H4 (cell line): Measurements from ENCODE around the gene NPPC. TPM values are rescaled to one million over a fixed set of nuclear protein-coding genes. Genes with fewer than 3 reads are reported as not detected.
"Not testable (repeated sequence)": the region's sequence is repeated elsewhere in the genome, so short reads cannot be mapped to it uniquely, and the experiment has no call there.

Experiments used
- DNase-seq: peaks from one replicate; pipeline ENCODE4 v3.0.0-alpha.2; 2015; ENCODE audit warnings: low spot score
- total RNA-seq: library from RNA; depleted of rRNA; stranded (reverse); fragments of >200 nt; shearing (Covaris generic); gene quantifications from 2 replicates; pipeline ENCODE4 v1.2.3, GENCODE V29; 2014; rRNA removed

NPPC gene, protein sequence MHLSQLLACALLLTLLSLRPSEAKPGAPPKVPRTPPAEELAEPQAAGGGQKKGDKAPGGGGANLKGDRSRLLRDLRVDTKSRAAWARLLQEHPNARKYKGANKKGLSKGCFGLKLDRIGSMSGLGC
- total RNA-seq: not detected in 2 replicates

DNA sequence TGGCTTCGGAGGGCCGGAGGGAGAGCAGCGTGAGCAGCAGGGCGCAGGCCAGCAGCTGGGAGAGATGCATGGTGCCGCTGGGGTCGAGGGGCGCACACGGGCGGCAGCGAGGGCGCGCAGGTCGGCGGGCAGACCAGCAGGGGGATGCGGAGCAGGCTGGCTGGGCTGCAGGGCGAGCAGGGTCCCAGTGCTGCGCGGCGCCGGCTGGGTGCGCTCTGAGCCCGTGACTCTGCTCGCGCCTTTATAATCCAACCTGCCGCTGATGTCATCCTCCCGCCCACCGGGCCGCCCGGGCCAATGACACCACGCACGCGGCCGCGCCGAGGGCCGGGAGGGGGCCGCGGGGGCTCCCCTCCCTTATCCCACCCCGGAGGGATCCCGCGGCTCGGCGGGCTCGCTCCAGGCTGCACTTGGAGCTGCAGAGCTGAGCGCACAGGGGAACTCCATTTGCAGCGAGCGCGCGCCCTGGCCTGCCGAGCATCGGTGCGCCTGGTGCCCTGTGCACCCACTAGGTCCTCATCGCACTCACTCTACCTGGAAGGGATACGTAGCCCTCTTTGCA lies at the start of gene NPPC:
NPPC (minus strand) TSS at position 217 of the 562 bp plus-strand sequence; CDS start at position 70, 147 bp downstream.
- no peak for DNase-seq

DNA sequence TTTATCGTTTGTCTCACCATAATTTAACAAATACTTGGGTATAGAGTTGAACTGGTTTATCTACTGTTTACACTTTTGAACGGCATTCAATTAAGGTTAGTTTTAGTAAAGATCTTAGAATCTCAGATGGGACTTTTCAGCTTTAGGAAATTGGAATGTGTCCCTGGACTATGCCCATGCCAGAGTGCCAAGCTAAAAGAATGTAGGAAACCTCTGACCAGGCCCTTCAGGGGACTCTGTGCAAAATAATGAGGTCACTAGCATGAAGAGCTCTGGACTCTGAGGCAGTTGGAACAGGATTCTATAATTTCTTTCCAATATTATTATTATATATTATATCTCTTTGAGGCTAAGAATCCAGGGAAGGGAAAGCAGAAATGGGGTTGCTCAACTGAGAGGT lies 48.8 kb upstream of the NPPC start:
- DNase-seq: no peak

DNA sequence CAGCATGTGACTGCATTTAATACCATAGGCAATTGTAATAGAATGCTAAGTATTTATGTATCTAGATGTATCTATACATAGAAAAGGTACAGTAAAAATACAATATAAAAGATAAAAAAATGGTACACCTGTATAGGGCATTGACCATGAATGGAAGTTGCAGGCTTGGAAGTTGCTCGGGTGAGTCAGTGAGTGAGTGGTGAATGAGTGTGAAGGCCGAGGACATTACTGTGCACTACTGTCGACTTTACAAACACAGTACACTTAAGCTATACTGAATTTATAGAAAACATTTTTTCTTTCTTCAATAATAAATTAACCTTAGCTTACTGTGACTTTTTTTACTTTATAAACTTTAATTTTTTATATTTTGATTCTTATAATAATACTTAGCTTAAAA lies 44.3 kb upstream of the NPPC start:
- no peak for DNase-seq

DNA sequence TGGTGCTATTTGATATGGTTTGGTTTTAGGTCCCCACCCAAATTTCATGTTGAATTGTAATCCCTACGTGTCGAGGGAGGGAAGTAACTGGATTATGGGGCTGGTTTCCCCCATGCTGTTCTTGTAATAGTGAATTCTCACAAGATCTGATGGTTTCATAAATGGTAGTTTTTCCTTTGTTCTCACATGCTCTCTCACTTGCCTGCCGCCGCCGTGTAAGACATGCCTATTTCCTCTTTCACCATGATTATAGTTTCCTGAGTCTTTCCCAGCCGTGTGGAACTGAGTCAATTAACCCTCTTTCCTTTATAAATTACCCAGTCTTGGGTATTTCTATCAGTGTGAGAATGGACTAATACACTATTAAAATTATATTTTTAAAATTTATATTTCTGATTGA lies 42.6 kb upstream of the NPPC start:
- no peak for DNase-seq

DNA sequence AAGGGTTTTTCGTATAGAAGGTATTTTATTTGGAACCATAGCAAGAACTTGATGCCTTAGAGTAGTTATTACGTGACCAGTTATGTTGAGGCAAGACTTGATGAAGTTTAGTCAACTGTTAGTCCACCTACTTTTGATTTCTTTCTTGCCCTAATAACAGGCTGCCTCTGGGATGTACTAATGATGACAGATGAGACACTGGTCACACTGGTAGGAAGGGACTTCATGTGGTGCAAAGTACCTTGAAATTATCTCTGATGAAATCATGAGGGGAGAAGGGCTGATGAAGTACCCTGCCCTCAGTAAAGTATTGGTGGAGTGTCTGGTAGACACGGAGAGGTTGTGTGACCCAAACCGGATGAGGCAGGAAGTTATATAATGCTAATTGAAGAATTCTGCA lies 40.7 kb upstream of the NPPC start:
- no peak for DNase-seq

DNA sequence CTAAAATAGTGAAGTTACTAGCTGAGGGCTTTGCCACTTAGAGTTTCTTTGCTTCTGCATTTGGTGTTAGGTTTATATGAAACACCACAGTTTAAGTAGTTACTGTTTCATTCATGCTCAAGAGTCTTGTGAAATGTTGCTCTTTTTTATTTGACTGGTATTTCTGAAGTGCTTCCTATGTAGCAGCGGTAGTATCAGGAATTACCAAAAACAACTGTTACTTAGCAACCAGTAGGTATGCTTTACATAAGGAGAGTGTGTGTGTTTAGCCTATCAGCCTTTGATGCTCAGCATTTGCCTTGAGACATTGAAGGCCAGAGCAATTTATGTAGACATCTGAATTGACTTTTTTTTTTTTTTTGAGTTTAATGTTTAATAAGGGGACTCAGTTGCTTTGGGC lies 38.9 kb upstream of the NPPC start:
- no peak for DNase-seq

DNA sequence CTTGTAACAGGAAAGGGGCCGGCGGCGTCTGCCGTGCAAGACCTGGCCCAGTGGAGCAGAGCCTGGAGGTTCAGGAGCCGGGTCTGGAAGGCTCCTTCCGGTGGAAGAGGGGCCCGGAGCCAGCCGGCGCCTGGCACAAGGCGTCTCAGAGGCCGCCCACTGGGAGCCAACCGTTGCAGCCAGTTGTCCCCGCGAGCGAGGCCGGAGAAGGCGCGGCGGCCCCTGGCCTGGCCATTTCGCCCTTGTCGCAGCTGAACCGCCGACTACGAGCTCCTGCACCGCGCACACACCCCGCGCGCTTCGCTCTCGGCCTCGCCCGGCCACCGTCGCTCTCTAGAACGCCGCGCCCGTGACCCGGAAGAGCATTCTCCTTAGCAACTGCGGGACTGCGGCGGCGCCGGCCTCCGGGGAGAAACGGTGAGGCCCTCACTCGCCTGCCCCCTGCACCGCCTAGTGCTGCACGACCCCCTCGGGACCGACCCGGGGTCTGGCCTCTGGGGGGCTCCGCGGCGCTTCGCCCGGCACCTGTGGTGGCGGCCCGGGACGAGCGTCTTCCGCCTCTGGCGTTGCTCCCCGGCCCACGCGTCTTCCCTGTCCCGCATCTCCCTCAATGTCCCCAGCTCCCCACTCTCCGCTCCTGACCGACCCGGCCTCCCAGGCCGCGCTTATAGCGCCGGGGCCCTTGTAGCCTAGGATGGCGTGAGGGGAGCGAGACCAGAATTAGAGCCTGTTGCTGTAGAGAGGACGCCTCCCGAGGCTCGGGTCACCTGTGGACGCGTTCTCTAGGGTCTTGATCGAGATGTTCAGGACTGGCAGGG lies 35.4 kb upstream of the NPPC start, which contains the start of gene DIS3L2:
DIS3L2 (plus strand) TSS at position 365 of the 818 bp plus-strand sequence. CDS start 53,215 bp downstream, outside the sequence.
- DNase-seq: peak; percentile 74

DNA sequence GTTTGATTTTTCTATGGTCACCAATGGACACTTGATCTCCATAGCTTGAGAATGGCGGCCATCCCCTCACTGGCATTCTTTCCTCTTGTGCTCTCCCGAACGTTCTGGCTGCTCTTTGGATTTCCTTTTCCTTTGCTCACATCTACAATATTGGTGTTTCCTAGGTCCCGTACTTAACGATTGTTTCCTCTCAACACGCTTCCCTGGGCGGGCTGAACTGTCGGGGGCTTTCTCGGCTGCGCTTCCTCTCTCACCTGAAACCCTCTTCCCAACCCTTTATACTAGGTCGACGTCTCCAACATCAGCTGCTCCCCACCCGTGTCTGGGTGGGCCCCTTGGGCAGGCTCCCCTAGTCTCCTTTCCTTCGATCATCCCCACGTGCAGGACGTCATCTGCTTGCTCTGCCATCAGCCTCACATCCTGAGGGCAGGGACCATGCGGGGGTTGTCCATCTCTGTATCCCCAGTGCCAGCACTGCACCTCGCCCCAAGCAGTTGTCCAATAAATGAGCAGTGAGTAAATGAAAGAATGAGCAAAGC lies 34.7 kb upstream of the NPPC start:
- no peak for DNase-seq

DNA sequence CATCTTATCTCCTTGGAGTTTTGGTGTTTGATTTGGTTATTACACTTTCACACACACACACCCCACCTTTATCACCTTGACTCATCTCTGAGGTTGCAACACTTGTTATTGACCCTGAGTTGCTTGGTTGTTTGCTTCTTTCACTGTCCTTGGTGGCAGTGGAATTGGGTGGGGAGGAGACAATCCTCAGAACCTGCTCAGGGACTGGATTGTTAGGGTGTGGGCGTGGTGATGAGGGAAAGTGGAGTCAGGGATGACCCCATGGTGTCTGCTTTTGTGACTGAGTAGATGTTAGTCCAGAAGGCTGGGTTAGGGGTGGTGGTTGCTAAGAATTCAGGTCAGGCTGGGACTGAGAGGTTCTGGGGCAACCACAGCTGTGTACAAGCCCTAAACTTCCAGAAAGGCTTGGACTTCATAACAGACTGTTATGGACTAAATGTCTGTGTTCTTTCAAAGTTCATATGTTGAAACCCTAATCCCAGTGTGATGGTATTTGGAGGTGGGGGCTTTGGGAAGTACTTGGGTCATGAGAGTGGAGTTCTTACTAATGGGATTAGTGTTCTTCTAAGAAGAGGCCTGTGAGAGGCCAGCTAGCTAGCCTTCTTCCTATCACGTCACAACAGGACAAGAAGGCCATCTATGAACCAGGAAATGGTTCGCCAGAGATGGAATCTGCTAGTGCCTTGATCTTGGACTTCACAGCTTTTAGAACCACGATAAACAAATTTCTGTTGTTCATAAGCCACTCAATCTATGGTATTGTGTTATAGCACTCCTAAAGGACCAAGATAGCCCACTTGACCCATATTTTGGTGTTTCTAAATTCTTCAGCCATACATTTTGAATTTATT lies 31.9 kb upstream of the NPPC start:
- no peak for DNase-seq

DNA sequence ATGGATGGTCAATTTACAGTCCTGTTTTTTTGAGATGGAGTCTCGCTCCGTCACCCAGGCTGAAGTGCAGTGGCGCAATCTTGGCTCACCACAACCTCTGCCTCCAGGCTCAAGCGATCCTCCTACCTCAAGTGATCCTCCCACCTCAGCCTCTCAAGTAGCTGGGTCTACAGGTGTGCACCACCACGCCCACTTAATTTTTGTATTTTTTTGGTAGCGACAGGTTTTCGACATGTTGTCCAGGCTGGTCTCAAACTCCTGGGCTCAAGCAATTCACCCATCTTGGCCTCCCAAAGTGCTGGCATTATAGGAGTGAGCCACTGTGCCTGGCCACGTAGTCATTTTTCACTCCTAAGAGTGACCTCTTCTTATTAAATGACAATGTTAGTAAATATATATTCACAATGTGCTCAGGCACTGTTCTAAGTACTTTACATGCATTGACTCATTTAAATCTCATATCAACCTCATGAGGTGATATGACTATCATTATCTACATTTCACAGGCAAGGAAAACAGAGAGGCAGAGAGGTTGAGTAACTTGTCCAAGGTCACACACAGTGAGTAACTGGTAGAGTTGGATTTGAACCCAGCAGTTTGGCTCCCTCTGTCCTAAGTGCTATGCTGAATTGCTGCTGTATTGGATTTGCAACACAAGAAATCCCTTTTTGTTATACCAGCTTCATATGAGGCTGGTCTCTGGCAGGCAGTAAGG lies 29.7 kb upstream of the NPPC start:
- DNase-seq: no peak

DNA sequence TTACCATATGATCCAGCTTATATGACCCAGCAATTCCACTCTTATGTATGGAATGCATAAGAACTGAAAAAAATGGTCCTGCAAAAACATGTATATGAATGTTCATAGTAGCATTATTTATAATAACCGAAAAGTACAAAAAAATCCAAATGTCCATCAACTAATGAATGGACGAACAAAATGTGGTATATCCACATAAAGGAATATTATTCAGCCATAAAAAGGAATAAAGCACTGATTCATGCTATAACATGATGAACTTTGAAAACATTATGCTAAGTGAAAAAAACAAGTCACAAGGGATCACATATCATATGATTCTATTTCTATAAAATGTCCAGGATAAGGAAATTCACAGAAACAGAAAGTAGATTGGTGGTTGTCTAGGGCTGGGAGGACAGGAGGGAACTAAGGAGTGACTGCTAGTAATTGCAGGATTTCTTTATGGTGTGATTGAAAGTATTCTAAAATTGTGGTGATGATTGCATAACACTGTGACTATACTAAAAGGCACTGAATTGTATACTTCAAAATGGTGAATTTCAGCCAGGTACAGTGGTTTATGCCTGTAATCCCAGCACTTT lies 25.3 kb upstream of the NPPC start:
- no peak for DNase-seq

DNA sequence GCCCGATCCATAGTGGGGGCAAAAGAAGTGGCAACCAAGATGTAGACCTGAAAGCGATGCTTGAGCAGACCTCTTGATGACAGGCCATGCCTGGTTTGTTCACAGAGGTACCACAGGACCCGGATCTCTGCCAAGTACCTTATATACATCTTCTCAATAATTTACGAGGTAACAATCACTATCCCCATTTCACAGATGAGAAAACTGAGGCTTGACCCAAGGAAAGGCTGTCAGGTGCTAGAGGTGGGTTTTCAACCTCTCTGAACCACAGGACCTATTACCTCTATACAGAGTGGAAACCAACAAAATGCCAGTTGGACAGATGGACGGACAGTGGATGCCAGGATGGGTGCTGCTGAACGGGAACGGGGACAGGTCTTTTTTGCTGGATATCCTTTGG lies 21.5 kb upstream of the NPPC start:
- no peak for DNase-seq

DNA sequence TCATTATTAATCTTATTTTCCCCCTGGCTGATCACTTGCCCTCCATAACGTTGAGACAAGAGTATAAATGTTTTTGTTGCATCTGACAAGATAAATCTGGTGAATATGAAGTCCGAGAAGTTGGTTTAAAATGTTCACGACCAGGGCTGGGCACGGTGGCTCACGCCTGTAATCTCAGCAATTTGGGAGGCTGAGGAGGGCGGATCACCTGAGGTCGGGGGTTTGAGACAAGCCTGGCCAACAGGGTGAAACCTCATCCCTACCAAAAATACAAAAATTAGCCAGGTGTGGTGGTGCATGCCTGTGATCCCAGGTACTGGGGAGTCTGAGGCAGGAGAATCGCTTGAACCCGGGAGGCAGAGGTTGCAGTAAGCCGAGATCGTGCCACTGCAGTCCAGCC lies 20.9 kb upstream of the NPPC start:
- DNase-seq: not testable (repeated sequence)

DNA sequence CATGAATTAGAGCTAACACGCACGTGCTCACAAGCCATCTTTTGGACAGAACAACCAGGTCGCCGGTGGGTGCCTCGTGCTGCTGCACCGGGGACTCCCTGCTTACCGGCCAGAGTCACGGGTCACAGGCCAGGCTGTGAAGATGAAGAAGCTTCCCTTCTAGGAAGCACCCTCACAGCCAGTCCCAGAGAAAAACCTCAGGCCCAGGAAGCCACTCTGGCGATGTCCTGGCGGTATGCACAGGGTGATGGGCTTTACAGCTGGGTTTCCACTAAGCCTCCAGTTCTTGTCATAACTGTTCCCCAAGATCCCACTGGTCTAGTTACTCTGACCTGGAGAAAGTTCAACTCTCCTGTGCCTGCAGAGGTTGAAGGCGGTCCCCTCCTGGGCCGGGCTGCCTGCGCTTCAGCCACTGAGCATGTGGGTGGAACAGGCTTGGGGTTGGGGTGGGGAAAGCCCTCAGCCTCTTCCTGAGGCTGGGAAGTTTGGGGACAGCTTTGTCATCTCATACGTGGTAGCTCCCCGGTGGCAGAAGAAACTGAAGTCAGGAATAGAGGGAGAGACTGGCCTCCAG lies 20.1 kb upstream of the NPPC start:
- DNase-seq: no peak

DNA sequence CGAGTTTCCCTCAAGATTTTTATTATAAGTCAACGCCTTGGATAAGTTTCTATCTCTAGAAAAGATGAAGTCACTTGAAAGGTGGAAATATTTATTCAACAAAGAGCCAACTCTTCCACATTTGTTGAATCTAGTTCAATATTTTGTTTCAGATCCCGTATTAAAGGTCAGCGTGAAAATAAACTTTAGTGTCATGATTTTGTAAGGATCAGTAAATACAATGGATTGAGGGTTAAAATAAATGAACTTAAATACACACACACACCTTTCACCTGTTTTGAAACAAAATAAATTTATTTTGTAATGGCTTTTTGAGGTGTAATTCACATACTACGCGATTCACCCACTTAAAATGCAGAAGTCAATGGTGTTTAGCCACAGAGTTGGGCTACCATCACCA lies 16.0 kb upstream of the NPPC start:
- DNase-seq: no peak

DNA sequence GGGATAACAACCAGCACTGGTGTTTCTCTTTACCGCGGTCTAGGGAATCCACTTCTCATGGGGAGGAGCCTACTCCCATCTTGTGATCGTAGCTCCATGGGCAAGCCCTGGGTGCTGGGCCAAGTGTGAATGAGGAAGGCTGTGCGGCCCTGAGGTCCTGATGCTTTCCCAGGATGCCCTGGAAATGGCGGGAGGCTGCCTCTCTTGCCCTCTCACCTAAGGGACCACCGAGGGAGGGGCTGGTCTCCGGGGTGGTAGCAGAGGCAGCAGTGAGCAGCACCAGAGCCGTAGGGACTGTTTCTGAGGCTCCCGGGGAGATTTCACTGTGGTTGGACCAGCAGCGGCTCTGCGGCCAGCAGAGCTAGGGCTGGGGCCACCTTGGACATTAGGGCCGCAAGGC lies 15.5 kb upstream of the NPPC start:
- DNase-seq: no peak

DNA sequence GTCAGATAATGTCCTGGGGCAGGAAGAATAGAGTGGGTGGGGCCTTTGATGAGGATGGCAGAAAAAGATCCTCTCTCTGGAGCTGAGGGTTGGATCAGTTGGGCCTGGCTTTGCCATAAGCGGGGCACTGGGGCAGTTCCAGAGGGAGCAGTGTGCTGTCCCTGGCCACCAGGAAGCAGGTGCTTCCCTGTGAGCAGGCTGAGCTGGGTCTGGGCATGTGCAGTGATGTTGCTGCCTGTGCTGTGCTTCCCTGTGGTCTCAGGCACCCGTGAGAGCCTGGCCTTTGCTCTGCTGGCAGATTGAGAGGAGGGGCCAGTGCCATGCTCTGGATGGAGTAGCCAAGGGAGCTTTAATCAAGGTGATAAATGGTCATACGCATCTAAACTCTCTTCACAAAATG lies 14.6 kb upstream of the NPPC start:
- no peak for DNase-seq

DNA sequence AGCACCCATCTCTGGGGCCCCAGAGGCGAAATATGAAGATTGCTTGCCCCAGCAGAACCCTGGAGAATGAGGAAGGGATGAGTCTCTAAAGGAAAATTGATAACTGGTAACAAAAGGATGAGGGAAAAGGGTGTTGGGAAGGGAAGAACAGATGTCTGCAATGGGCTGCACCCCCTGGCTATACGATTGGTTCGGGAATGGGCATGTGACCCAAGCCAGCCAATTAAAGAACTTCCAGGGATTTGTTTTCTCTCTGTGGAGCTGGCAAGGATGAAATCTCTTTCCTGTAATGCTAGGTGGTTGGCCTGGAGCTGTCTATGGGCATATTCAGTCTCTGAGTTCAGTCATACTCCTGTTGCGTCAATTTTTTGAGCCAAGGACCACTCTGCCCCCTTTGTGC lies 12.8 kb upstream of the NPPC start:
- no peak for DNase-seq

DNA sequence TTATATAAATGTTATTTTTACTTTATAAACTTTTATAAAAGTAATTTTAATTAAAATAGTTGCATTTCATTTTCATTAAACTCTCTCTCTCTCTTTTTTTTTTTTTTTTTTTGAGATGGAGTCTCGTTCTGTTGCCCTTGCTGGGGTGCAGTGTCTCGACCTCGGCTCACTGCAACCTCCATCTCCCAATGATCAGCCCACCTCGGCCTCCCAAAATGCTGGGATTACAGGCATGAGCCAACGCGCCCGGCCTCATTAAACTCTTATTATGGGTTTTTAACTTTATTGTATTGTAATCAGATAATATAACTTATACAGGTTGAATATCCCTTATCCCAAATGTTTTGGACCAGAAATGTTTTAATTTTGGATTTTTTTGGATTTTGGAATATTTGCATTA lies 10.9 kb upstream of the NPPC start:
- DNase-seq: no peak

DNA sequence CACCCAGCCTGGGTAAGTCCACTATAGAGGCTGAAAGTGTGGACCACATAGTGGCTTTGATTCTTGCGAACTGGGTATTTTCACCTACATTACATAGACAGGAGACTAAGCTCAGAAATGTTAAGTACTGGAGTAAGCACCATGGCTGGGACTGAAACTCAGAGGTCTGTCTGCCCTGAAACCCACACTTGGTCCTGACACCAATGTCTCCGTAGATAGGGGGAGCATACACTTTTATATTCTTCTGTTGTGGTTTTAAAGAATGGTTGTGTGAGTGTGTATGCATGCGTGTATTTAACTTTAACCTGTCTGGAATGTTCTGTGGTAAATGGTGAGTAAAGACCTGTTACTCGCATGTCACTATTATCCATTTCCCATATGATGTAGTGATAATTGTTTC lies 10.3 kb upstream of the NPPC start:
- DNase-seq: no peak

DNA sequence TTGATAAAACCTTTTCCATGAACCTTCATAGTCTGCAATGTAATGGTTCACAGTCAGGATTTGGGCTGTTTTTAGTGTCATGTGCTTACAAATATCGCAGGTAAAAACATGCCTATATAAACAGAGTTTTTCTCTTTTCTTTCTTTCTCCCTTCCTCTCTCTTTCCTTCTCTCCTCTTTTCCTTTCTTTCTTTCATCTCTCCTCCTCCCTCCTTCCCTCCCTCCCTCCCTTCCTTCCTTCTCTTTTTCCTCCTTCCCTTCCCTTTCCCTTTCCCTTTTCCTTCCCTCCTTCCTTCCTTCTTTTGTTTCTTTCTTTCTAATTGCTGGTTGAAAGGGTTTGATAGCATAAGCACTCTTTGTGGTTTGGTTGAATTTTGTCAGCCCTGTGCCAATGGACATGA lies 9.6 kb upstream of the NPPC start:
- no peak for DNase-seq
